Smooth muscle cell (in vitro differentiated cells): ENCODE results near the gene UNC13B. TPM values are rescaled to one million over a fixed set of nuclear protein-coding genes. Genes with fewer than 3 reads are reported as not detected.
A peak's percentile ranks its signal among the peaks of the same experiment; 100 is the strongest.

Source experiments
- DNase-seq: peaks from one replicate; lab custom pipeline; 2025; ENCODE audit not compliant: unreplicated experiment; lab: John Stamatoyannopoulos, UW
- H2AFZ ChIP-seq: fragments of 200-600 bp; sonication (generic); 2 replicates; pipeline ENCODE4 v1.6.0; 2016; ENCODE audit warnings: antibody characterized with exemption, low read depth, mild to moderate bottlenecking
- H3F3A ChIP-seq: fragments of 200-600 bp; sonication (generic); 2 replicates; pipeline ENCODE4 v1.6.0; 2017; ENCODE audit warnings: antibody characterized with exemption, low read depth
- H3K27ac ChIP-seq: fragments of 200-600 bp; sonication (generic); 2 replicates; pipeline ENCODE4 v1.5.1; 2016; ENCODE audit warnings: low read depth, mild to moderate bottlenecking
- H3K27me3 ChIP-seq: fragments of 200-600 bp; sonication (generic); 2 replicates; pipeline ENCODE4 v1.6.1; 2016; ENCODE audit warnings: low read depth, mild to moderate bottlenecking
- H3K36me3 ChIP-seq: fragments of 200-600 bp; sonication (generic); 2 replicates; pipeline ENCODE4 v1.5.1; 2016; ENCODE audit warnings: low read depth
- H3K4me1 ChIP-seq: fragments of 200-600 bp; sonication (generic); 2 replicates; pipeline ENCODE4 v1.5.1; 2016; ENCODE audit warnings: low read depth
- H3K4me2 ChIP-seq: fragments of 200-600 bp; sonication (generic); 2 replicates; pipeline ENCODE4 v1.6.0; 2016; ENCODE audit warnings: mild to moderate bottlenecking
- H3K4me3 ChIP-seq: fragments of 200-600 bp; sonication (generic); 2 replicates; pipeline ENCODE4 v1.5.1; 2016; ENCODE audit warnings: mild to moderate bottlenecking
- H3K79me2 ChIP-seq: fragments of 200-600 bp; sonication (generic); 2 replicates; pipeline ENCODE4 v1.6.0; 2016; ENCODE audit warnings: low read depth, mild to moderate bottlenecking
- H3K9ac ChIP-seq: fragments of 200-600 bp; sonication (generic); 2 replicates; pipeline ENCODE4 v1.6.0; 2016; ENCODE audit warnings: low read depth
- H3K9me3 ChIP-seq: fragments of 200-600 bp; sonication (generic); replicated peaks from 2 replicates; pipeline ENCODE4 v1.5.1; 2016; ENCODE audit warnings: low read depth
- H4K20me1 ChIP-seq: fragments of 200-600 bp; sonication (generic); 2 replicates; pipeline ENCODE4 v1.6.0; 2016; ENCODE audit warnings: low read depth
- CTCF ChIP-seq: fragments of 200-600 bp; sonication (generic); IDR thresholded peaks from 2 replicates; pipeline ENCODE4 v1.5.1; 2017; ENCODE audit warnings: borderline replicate concordance, mild to moderate bottlenecking, antibody characterized with exemption; ENCODE audit not compliant: insufficient read depth, poor library complexity, severe bottlenecking
- WGBS: methylation state at CpG from one replicate; pipeline ENCODE4 v1.1.7; 2016; ENCODE audit warnings: low lambda C conversion rate; 5-methylcytosine and 5-hydroxymethylcytosine counted together
- polyA plus RNA-seq: library from polyadenylated mRNA; unstranded; fragments of >200 nt; fragmentation: Nextera tagmentation; extraction: Ambion mirVana; gene quantifications from 2 replicates; pipeline ENCODE4 v1.2.1, GENCODE V29; 2016
- total RNA-seq: library from RNA; depleted of rRNA; stranded (reverse); fragments of >200 nt; gene quantifications from 2 replicates; pipeline ENCODE4 v1.2.3, GENCODE V29; 2014

Gene UNC13B
- total and polyA plus RNA-seq, 2 experiments from 2014 or later: 9.2 to 15.1 TPM

DNA sequence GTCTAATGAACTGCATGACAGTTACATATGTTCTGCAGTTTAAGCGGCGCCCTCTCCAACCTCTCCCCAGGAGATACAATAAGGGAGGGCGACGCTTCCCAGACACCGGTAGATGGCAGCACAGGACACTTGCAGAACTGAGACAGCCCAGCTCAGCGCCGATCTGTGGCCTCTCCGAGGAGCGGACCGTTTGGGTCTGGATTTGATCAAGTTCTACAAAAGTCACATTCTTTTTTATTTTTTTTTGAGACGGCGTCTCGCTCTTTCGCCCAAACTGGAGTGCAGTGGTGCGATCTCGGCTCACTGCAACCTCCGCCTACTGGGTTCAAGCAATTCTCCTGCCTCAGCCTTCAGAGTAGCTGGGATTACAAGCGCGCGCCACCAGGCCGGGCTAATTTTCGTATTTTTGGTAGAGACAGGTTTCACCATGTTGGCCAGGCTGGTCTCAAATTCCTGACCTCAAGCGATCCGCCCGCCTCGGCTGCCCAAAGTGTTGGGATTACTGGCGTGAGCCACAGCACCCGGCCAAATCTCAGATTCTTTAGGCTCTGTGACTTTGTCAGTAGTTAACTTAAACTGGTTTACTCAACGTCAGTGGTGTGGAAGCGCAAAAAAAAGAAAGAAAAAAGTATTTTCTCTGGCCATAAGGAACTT lies 44.8 kb upstream of the UNC13B start:
- H3F3A ChIP-seq: peaks cover 13% of the 10 kb centered on the region
- peaks cover 15% of the 10 kb centered on the region for H3K79me2 ChIP-seq
- no peaks in the 10 kb centered on the region for H3K9me3 ChIP-seq
- no peaks in the 10 kb centered on the region for H3K27me3 ChIP-seq
- 6% methylated on average over 30 of the region's 30 CpGs for WGBS
- peak overlapping the region; percentile 69 for H3K4me3 ChIP-seq
- H3K36me3 ChIP-seq: no peaks in the 10 kb centered on the region
- H4K20me1 ChIP-seq: peaks cover 12% of the 10 kb centered on the region
- peak overlapping the region; percentile 36 for H3K27ac ChIP-seq
- peak; percentile 88 for TF ChIP-seq CTCF
- H3K9ac ChIP-seq: peak overlapping the region; percentile 17
- DNase-seq: peak; percentile 63
- peaks cover 21% of the 10 kb centered on the region for H3K4me1 ChIP-seq
- peak overlapping the region; percentile 95 for H2AFZ ChIP-seq
- H3K4me2 ChIP-seq: peak overlapping the region; percentile 93

DNA sequence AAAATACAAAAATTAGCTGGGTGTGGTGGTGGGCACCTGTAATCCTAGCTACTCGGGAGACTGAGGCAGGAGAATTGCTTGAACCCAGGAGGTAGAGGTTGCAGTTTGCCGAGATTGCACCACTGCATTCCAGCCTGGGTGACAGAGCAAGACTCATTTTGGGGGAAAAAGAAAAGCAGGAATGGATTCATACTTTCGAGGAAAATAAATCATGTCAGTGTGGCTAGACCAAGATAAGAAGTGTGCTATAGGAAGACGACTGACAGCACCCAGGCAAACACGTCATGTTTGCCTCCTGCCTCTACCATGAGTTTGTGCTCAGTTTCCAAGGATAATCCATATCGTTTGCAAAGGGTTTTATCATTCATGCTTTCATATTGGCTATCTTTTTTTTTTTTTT lies 26.9 kb upstream of the UNC13B start:
- H3K9ac ChIP-seq: no peak overlapping the region
- no peak overlapping the region for H3K27ac ChIP-seq
- H3K4me3 ChIP-seq: no peak overlapping the region
- no peaks in the 10 kb centered on the region for H3K9me3 ChIP-seq
- no peaks in the 10 kb centered on the region for H3K36me3 ChIP-seq
- TF ChIP-seq CTCF: no peak
- H3K4me1 ChIP-seq: no peaks in the 10 kb centered on the region
- H2AFZ ChIP-seq: no peak overlapping the region
- no peaks in the 10 kb centered on the region for H3F3A ChIP-seq
- no peak overlapping the region for H3K4me2 ChIP-seq
- H4K20me1 ChIP-seq: no peaks in the 10 kb centered on the region
- 94% methylated on average over 6 of the region's 6 CpGs for WGBS
- H3K79me2 ChIP-seq: no peaks in the 10 kb centered on the region
- no peak for DNase-seq
- H3K27me3 ChIP-seq: no peaks in the 10 kb centered on the region

DNA sequence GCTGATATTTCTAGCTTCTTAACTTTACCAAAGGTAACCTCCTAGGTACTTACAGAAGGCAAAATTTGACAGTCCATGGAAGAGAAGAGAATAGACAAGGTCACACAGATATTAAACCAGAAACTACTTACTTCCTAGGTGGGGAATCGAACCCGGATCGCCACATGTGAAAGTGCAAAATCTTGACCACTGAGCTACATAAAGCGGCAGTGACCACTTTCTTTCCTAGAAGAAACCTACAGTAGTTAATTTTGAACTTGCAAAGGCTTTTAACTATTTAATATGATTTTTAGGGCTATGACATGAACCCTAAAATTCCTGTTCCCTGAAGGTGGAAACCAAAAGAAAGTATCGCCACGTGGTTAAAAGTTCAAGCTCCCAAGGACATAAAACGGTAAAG lies 25.8 kb upstream of the UNC13B start:
- Histone ChIP-seq H3K4me3 (no peak overlapping the region), H3K27me3 (no peaks in the 10 kb centered on the region), H3K36me3 (no peaks in the 10 kb centered on the region), H3K27ac (no peak overlapping the region), H3K4me1 (no peaks in the 10 kb centered on the region), H3K79me2 (no peaks in the 10 kb centered on the region), H4K20me1 (no peaks in the 10 kb centered on the region), H3K9me3 (no peaks in the 10 kb centered on the region), H3F3A (no peaks in the 10 kb centered on the region), H3K4me2 (no peak overlapping the region), H2AFZ (no peak overlapping the region), H3K9ac (no peak overlapping the region)
- TF ChIP-seq CTCF: no peak
- no peak for DNase-seq
- 91% methylated on average over 7 of the region's 7 CpGs for WGBS

DNA sequence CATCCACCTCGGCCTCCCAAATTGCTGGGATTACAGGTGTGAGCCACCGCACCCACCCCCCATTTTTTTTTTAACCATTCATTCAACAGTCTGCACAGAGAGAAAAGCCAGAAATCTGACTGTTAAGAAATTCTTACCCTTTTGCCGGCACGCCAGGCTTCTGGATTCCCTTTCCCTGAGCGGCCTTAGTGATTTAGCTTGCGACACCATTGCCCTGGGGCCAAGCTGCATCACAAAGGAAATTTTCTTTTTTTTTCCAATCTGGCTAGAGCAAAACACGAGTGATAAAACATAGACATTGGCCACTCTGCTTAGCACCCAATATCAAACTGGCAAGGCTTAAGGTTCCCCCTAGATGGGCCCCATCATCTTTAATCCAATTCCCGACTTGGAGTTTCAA lies 24.9 kb upstream of the UNC13B start:
- H2AFZ ChIP-seq: no peak overlapping the region
- no peaks in the 10 kb centered on the region for H3K36me3 ChIP-seq
- H3K9ac ChIP-seq: no peak overlapping the region
- DNase-seq: no peak
- no peaks in the 10 kb centered on the region for H4K20me1 ChIP-seq
- 77% methylated on average over 8 of the region's 8 CpGs for WGBS
- H3K79me2 ChIP-seq: no peaks in the 10 kb centered on the region
- no peak overlapping the region for H3K4me2 ChIP-seq
- H3K4me3 ChIP-seq: no peak overlapping the region
- H3F3A ChIP-seq: no peaks in the 10 kb centered on the region
- H3K4me1 ChIP-seq: no peaks in the 10 kb centered on the region
- H3K27ac ChIP-seq: no peak overlapping the region
- no peaks in the 10 kb centered on the region for H3K27me3 ChIP-seq
- no peak for TF ChIP-seq CTCF
- no peaks in the 10 kb centered on the region for H3K9me3 ChIP-seq
